Hematopoietic multipotent progenitor cell treated with erythropoietin and hydrocortisone succinate and interleukin-3 and kit ligand, for 17 days (in vitro differentiated cells): Measurements from ENCODE around the gene PTPRN2.
"Not testable (repeated sequence)": the region's sequence is repeated elsewhere in the genome, so short reads cannot be mapped to it uniquely, and the experiment has no call there.

Experiments used
- DNase-seq: peaks from one replicate; pipeline ENCODE4 v3.0.0-alpha.2; 2015; ENCODE audit warnings: low spot score

Gene PTPRN2

GRCh38 chr7:157513162-157513621 is 1074.4 kb downstream of the PTPRN2 start:
- DNase-seq = no peak

- DNase-seq = no peak
Observed at GRCh38 chr7:157509226-157509625, 1078.4 kb downstream of the PTPRN2 start.

DNA sequence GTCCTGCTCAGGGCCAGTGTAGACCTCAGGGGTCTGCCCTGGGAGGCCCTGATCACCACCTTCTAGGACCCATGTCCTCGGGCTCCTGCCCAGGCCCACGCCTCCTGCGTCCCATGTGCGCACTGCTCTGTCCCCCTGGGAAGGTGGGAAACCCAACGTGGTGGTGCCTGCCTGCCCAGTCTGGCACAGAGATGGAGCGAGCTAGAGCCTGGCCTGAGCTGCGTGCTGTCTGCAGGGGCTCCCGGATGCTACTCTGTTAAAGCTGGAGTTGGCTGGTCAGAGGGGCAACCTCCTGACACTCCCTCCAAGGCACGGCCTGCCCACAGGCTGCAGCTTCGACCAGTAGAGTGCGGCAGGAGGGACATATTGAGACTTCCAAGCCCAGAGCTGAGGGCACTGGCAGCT is 1079.1 kb downstream of the PTPRN2 start:
- no peak for DNase-seq

DNA sequence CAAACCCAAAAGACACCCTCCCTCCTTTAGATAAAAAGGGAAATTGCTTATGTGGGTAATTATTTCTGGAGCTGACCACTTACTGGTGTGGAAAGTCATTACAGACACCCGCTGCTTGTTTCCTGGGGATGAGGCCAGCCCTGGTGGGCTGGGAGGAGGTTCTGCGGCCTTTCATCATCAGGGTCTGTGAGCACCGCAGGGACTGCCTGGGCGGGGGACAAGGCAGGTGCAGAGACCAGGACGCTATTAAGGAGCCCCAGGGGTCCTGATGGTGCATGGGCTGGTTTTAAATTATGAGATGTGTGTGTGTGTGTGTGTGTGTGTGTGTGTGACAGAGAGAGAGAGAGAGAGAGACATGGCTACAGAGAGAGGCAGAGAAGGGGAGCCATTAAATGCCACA is 1079.6 kb downstream of the PTPRN2 start:
- no peak for DNase-seq

GRCh38 chr7:157506268-157506667 is 1081.4 kb downstream of the PTPRN2 start:
- no peak for DNase-seq

DNA sequence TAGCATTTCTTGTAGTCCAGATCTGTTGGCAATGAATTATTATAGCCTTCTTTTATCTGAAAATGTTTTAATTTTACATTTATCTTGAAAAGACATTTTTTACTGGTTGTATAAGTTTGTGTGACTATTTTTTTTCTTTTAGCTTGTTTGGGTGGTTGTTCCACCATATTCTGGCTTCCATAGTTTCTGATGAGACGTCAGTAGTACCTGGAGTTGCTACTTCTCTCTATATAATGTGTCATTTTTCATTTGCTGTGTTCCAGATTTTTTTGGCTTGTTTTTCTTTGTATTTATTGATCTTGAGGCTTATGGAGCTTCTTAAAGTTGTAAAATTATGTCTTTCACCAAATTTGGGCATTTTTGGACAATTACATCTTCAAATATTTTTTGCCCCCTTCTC is 1082.0 kb downstream of the PTPRN2 start:
- DNase-seq = no peak

GRCh38 chr7:157503229-157503628 is 1084.4 kb downstream of the PTPRN2 start:
- DNase-seq = no peak

DNA sequence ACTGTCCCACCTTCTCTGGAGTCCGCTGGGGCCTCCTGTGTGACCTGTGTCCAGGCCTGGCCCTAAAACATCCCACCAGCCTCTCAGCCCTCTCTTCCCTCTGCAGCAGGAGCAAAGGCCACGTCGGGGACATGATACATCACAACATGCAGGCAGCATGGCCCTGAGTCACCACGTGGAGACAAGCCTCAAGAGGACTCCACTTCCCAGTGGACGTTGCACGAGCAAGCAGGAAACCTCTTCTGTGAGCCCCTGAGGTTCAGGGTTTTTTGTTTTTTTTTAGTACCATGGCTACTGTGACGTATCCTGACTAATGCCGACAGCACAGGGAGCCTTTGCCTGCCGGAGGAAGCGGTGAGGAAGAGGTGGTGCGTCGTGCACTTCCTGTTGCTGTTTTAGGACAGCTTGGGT is 1084.9 kb downstream of the PTPRN2 start:
- DNase-seq = no peak

DNA sequence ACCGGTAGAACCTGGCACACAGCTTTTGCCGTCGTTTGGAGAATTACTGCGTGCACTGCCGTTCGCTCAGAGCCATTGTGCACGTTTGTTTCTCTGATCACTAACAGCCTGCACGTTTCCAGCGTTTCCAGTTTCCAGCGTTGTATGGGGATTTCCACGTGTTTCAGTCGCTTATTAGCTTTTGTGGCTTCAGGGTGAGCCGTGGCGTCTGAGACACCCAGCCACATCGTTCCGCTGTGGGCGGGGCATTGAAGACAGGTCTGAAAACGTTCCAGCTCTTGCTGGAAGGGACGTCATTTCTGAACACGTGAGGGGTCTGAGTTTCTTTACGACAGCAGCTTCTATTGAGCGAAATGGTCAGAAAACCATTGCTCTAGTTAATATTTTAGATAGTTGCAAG is 1086.0 kb downstream of the PTPRN2 start:
- no peak for DNase-seq

DNA sequence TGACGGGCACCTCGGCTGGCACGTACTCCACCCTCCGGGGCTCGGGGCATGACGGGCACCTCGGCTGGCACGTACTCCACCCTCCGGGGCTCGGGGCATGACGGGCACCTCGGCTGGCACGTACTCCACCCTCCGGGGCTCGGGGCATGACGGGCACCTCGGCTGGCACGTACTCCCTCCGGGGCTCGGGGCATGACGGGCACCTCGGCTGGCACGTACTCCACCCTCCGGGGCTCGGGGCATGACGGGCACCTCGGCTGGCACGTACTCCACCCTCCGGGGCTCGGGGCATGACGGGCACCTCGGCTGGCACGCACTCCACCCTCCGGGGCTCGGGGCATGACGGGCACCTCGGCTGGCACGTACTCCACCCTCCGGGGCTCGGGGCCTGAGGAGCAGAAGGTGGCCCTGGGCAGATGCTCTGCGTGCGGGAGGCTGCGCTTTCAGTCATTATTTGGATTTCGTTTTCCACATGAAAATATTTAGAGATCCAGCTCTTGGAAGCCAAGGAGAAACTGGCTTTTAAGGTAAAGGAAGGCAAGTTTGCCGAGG is 1086.6 kb downstream of the PTPRN2 start:
- DNase-seq = not testable (repeated sequence)

DNA sequence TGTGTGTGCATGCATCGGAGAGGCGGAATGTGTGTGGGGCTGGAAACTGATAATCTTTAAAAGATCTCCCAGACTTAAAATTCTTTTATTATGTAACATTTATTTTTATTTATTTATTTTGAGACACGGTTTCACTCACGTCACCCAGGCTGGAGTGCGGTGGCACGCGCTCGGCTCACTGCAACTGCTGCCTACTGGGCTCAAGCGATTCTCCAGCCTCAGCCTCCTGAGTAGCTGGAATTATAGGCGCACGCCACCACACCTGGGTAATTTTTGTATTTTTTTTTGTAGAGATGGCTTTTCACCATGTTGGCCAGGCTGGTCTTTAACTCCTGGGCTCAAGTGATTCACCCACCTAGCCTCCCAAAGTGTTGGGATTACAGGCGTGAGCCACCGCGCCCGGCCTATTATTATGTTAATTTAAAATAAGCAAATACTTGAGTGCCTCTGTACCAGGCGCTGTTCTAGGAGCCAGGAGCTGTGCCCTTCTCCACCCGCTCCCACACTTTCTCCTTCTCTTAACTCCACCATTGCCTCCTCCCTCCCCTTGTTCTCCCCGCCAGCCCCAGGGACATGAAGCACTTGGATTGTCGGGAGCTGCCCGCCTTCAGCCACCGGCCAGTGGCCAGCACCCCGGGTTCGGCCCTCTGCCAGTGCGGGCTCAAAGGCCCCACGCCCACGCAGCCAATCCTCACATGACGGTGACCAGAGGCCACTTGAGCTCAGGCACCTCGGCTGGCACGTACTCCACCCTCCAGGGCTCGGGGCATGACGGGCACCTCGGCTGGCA is 1087.3 kb downstream of the PTPRN2 start:
- no peak for DNase-seq

DNA sequence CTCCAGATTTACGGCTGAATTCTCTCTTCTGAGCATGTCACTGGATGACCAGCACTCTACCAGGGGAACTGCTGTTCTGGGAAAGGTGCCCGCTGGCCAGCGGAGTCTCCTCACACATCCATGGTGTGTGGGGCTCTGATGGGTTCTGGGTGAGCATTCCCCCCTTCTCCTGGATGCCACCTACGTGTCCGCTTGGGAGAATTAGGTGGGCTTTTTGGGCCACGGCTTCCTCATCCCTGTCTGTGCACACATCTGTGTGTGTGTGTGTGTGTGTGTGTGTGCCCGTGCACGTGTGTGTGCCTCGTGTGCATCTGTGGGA is 1087.8 kb downstream of the PTPRN2 start:
- no peak for DNase-seq

GRCh38 chr7:157499121-157499834 is 1088.3 kb downstream of the PTPRN2 start:
- DNase-seq = no peak

GRCh38 chr7:157498657-157499056 is 1089.0 kb downstream of the PTPRN2 start:
- no peak for DNase-seq

DNA sequence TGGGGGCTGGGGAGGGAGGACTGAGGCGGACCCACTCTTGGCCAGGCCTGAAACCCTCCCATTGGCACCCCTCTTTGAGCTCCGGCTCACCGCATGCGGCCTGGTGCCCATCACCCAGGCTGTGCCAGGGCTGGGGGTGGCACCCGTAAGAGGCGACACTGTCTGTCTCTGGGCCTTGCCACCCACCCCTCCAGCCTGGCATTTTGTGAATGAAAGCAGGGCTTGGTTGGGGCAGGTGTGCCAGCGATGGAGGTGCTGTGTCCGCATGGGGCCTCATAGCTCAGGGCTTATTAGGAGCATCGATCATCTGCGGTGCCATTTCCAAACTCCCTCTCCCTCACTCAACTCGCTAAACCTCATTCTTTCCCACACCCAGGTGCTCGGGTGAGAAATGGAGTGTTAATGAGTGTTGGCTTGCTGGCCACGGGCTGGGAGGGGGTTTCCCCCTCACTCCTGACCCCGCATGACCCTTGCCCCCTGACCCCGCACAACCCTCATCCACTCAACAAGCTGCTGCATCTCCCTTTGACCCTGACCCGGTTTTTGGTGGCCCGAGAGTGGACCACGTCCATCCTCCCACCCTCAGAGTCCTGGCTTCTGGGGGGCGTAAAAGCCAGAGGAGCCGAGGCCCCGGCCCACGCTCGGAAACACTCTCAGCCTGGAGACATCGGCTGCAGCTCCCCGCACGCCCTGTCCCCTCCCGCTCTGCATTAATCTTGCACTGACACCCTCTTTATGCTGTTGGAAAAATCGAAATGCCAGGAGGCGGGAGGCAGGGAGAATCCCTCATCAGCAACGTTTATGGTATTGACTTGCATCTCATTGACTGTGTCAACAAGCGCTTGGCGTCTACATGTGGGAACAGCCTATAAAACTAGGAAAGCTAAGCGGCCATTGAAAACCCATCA is 1089.6 kb downstream of the PTPRN2 start:
- DNase-seq = no peak

- no peak for DNase-seq
Observed at GRCh38 chr7:157497367-157497743, 1090.3 kb downstream of the PTPRN2 start.

DNA sequence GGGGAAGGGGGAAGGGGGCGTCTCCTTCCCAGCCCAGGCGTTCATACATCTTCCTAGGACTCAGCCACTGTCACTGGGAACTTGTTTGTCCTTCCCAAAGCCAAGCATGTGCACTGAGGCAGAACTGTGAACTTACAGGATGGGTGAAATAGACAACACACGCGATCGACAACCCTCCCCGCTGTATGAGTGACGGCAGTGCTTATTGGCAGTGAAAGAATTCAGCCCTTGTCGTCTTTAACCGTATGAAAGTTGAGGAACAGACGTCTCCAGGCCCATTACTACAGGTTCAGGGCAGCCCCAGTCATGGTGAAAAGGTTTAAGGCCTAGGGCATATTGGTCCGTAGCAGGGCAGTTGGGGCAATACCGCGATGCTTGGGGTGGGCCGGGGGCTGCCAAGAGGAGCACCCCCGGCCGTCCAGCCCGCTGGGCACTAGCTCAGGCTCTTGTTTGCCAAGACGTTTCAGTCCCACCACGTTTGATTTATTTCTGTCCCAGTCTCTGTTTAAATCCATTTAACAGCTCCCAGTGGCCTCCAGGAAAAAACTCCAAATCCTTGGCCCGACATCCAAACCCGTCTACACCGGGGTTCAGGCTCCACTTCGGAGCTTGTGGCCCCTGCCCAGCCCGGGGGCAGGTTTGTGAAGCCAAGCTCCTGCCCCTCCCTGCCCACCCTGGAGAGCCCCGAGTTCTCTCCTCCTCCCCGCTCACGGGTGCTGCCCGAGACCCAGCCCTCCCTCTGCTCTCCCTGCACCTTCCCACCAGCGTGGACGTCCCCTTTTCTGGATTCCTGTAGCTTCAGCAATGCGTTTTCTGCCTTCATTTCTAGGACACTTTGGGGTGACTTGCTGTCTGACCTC is 1091.0 kb downstream of the PTPRN2 start:
- DNase-seq = no peak

- DNase-seq = no peak
Observed at GRCh38 chr7:157495594-157495993, 1092.0 kb downstream of the PTPRN2 start.

DNA sequence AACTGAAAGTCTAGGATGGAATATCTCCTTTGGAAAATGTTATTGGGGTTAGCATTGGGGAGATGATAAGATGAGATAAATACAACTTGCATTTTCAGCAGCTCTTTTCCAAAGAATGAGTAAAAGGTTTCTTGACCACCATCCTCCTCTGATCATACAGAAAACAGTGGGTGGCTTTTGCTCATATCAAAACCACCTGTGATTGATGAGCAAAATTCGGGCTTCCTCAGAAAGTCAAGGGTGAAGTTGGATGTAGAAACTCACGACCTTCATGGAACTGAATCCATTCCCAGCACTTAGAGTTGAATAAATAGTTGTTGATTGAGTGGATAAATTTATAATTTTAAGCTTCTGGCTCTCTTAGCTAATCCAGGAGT is 1092.5 kb downstream of the PTPRN2 start:
- DNase-seq = no peak

- DNase-seq = no peak
Observed at GRCh38 chr7:157494506-157495176, 1093.0 kb downstream of the PTPRN2 start.

DNA sequence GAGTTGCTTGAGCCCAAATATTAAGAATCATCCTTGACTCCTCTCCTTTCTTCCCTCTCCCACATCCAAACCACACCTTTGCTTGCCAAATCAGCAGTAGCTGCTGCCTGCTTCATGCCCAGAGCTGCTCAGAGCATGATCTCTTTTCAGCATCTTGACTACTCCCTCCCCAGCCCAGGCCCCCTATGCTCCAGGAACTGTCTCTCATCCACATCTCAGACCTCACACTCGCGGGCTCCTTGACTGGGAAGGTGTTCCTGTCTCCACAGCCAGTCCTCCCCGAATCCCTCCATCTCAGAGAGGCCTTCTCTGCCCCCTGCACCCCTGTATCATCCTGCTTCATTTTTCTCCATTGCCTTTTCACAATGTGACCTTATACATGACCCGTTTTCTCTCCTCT is 1093.8 kb downstream of the PTPRN2 start:
- DNase-seq = no peak
